Measurements from ENCODE around the gene NUP58. TPM values are rescaled to one million over a fixed set of nuclear protein-coding genes. Genes with fewer than 3 reads are reported as not detected.

NUP58 gene
- total and polyA plus RNA-seq, 10 of the 15 experiments (the other 5 are each of a cell fraction or from before 2014, with no cell fraction given): 12.1 to 78.0 (median 48.9) TPM

DNA sequence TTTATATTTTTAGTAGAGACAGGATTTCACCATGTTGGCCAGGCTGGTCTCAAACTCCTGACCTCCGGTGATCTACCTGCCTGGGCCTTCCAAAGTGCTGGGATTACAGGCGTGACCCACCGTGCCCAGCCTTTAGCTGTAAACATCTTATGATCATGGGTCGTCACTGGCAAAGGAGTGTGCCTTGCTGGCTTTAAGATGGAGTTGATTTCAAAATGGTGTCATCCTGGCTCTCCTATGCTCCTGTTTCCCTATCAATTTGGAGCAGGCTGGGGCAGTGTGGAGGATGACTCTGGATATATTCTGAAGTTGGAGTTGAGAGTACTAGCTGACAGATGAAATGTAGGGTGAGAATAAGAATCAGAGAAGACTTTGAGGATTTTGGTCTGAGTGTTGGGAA lies 51.9 kb downstream of the NUP58 start:
- POLR2A ChIA-PET: no interaction called here
- no peaks in the 10 kb centered on the region for H3K79me2 ChIP-seq (ENCODE audit: control insufficient read depth, insufficient read depth, low read length)
- ATAC-seq: no peak
- H3K9me3 ChIP-seq (replicated peaks; ENCODE audit: control insufficient read depth, insufficient read depth, low read length): no peaks in the 10 kb centered on the region
- in situ Hi-C loops (cut with MboI) (no loop called here), intact Hi-C loops (cut with micrococcal nuclease; ENCODE audit: unreplicated experiment) (no loop called here)
- no peak overlapping the region for H3K9ac ChIP-seq (ENCODE audit: control insufficient read depth, insufficient read depth, low read length)
- no peaks in the 10 kb centered on the region for H4K20me1 ChIP-seq (ENCODE audit: control insufficient read depth, insufficient read depth)
- H3K4me2 ChIP-seq (ENCODE audit: control insufficient read depth, insufficient read depth): no peak overlapping the region
- FAIRE-seq: no peak
- BruUV-seq (replicated peaks): no TSS peak
- DNase-seq (ENCODE audit: low read depth, low spot score): no peak
- RAD21 ChIA-PET (ENCODE audit: unreplicated experiment): no interaction called here
- no peaks in the 10 kb centered on the region for H3K4me1 ChIP-seq (ENCODE audit: control insufficient read depth, insufficient read depth, low read length)
- 60% methylated on average over 4 of the region's 4 CpGs for WGBS (ENCODE audit: insufficient coverage, insufficient replicate concordance, low lambda C conversion rate, missing lambda C conversion rate)
- H3K36me3 ChIP-seq (ENCODE audit: control insufficient read depth in 2 of 2, insufficient read depth in 2 of 2, low read length in 1 of 2): no peaks in the 10 kb centered on the region
- H3K4me3 ChIP-seq: no peak overlapping the region
- no peaks in the 10 kb centered on the region for H3K27me3 ChIP-seq (replicated peaks in 1 of 2; ENCODE audit: control insufficient read depth in 2 of 2, insufficient read depth in 2 of 2, low read length in 1 of 2)
- SMC1A ChIA-PET (ENCODE audit: uncharacterized antibody, unreplicated experiment): no interaction called here
- no peak overlapping the region for H3K27ac ChIP-seq (ENCODE audit: control insufficient read depth, insufficient read depth)
- TF ChIP-seq, protein P1, sequence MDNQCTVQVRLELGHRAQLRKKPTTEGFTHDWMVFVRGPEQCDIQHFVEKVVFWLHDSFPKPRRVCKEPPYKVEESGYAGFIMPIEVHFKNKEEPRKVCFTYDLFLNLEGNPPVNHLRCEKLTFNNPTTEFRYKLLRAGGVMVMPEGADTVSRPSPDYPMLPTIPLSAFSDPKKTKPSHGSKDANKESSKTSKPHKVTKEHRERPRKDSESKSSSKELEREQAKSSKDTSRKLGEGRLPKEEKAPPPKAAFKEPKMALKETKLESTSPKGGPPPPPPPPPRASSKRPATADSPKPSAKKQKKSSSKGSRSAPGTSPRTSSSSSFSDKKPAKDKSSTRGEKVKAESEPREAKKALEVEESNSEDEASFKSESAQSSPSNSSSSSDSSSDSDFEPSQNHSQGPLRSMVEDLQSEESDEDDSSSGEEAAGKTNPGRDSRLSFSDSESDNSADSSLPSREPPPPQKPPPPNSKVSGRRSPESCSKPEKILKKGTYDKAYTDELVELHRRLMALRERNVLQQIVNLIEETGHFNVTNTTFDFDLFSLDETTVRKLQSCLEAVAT (IDR thresholded peaks at IDR 0.05): no peak
- TF ChIP-seq CEBPB (IDR thresholded peaks at IDR 0.05; ENCODE audit: borderline replicate concordance in 1 of 2, low read depth in 2 of 2, low read length in 2 of 2) (no peak), NFYA (IDR thresholded peaks at IDR 0.05; ENCODE audit: borderline replicate concordance, low read depth, low read length) (no peak), BHLHE40 (IDR thresholded peaks at IDR 0.05; ENCODE audit: borderline replicate concordance in 1 of 2, low read depth in 2 of 2, low read length in 1 of 2) (no peak), NFIC (IDR thresholded peaks at IDR 0.05; ENCODE audit: low read depth, low read length) (no peak), SREBF2 (IDR thresholded peaks at IDR 0.05; ENCODE audit: low read length) (no peak), POLR2A (IDR thresholded peaks at IDR 0.05; ENCODE audit: low read depth, low read length) (no peak), NFXL1 (IDR thresholded peaks at IDR 0.05; ENCODE audit: borderline replicate concordance) (no peak), SREBF1 (IDR thresholded peaks at IDR 0.05; ENCODE audit: low read length) (no peak), RAD21 (IDR thresholded peaks at IDR 0.05; ENCODE audit: insufficient read depth, low read depth, low read length) (no peak), POU2F2 (IDR thresholded peaks at IDR 0.05; ENCODE audit: borderline replicate concordance, low read depth, low read length) (no peak), YBX1 (IDR thresholded peaks at IDR 0.05) (no peak), CEBPZ (IDR thresholded peaks at IDR 0.05; ENCODE audit: low read depth, low read length) (no peak), MYB (IDR thresholded peaks at IDR 0.05; ENCODE audit: borderline replicate concordance, low read depth, low read length) (no peak), STAT1 (conservative IDR thresholded peaks at IDR 0.05) (no peak), ETV6 (conservative IDR thresholded peaks at IDR 0.05 in 1 of 2, IDR thresholded peaks at IDR 0.05 in 1 of 2; ENCODE audit: borderline replicate concordance in 1 of 2, low read depth in 1 of 2) (no peak)
- TF ChIP-seq, protein P2, sequence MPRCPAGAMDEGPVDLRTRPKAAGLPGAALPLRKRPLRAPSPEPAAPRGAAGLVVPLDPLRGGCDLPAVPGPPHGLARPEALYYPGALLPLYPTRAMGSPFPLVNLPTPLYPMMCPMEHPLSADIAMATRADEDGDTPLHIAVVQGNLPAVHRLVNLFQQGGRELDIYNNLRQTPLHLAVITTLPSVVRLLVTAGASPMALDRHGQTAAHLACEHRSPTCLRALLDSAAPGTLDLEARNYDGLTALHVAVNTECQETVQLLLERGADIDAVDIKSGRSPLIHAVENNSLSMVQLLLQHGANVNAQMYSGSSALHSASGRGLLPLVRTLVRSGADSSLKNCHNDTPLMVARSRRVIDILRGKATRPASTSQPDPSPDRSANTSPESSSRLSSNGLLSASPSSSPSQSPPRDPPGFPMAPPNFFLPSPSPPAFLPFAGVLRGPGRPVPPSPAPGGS (IDR thresholded peaks at IDR 0.05; ENCODE audit: borderline replicate concordance, insufficient read depth, low read depth, low read length, poor library complexity, severe bottlenecking): no peak
- no peak overlapping the region for H2AFZ ChIP-seq (ENCODE audit: control insufficient read depth, low read depth, low read length)
- CTCF ChIA-PET: interaction anchor here (1.0 kb wide), 1 partner anchor 89 kb away, joined by 3 read pairs; no protein-coding TSS in a partner anchor

Data from GM12878 (cell line).